Testis (tissue), 3 donors: ENCODE data around the gene NCBP1. TPM values are rescaled to one million over a fixed set of nuclear protein-coding genes. Genes with fewer than 3 reads are reported as not detected.

Source experiments
- DNase-seq: peaks from one replicate; pipeline ENCODE4 v3.0.0-alpha.2; 2019
- H3K27ac ChIP-seq, 2 donors: fragments of 200-600 bp; sonication (generic); one replicate each; pipeline ENCODE4 v1.5.1; 2019
- H3K27me3 ChIP-seq: fragments of 200-600 bp; sonication (generic); one replicate; pipeline ENCODE4 v1.5.1; 2019
- H3K36me3 ChIP-seq: fragments of 200-600 bp; sonication (generic); one replicate; pipeline ENCODE4 v1.5.1; 2017; ENCODE audit warnings: low read depth; ENCODE audit errors: missing control alignments
- H3K4me1 ChIP-seq: fragments of 200-600 bp; sonication (generic); one replicate; pipeline ENCODE4 v1.5.1; 2019
- H3K4me3 ChIP-seq, 2 donors: fragments of 200-600 bp; sonication (generic); one replicate each; pipeline ENCODE4 v1.5.1; 2017 to 2019
- H3K9me3 ChIP-seq: fragments of 200-600 bp; sonication (generic); one replicate; pipeline ENCODE4 v1.5.1; 2017
- CTCF ChIP-seq, 3 experiments: fragments of 450-650 bp in 2 of 3; fragments of 200-600 bp in 1 of 3; sonication (generic) in 1 of 3; IDR thresholded peaks; one replicate each; pipeline ENCODE4 v1.5.1; 2016 to 2019; ENCODE audit warnings: antibody characterized with exemption in 3 of 3, mild to moderate bottlenecking in 2 of 3, moderate library complexity in 1 of 3
- POLR2A ChIP-seq: fragments of 450-650 bp; IDR thresholded peaks from one replicate; pipeline ENCODE4 v1.6.1; 2017; ENCODE audit warnings: antibody characterized with exemption, mild to moderate bottlenecking, moderate library complexity
- WGBS, 2 donors: methylation state at CpG; one replicate each; pipeline ENCODE4 v1.1.5; 2018; 5-methylcytosine and 5-hydroxymethylcytosine counted together
- intact Hi-C: fragments of 100-400 bp; cut with DNase I; formaldehyde crosslinking; loops from one replicate; pipeline ENCODE4 v1.15.1; 2023; ENCODE audit warnings: low total_unique reads
- polyA plus RNA-seq: library from polyadenylated mRNA; stranded (reverse); fragments of 350-450 nt; fragmentation: Illumina TruSeq; extraction: RNeasy Lipid Tissue Mini Kit (QIAGEN cat#74804); gene quantifications from one replicate; pipeline ENCODE4 v1.2.3, GENCODE V29; 2014; ENCODE audit warnings: low read depth, low replicate concordance; ENCODE audit not compliant: insufficient read depth
- total RNA-seq, 2 donors: library from RNA; depleted of rRNA; stranded (reverse); fragments of >200 nt; gene quantifications; one replicate each; pipeline ENCODE4 v1.2.3, GENCODE V29; 2016

NCBP1 gene
- total and polyA plus RNA-seq, 3 donors from 2014 or later, result 36.6 to 41.7 (median 36.9) TPM

GRCh38 chr9:97703437-97704344 is 70.1 kb downstream of the NCBP1 start:
- Histone ChIP-seq H3K27ac (no peak overlapping the region), H3K4me3 (no peak overlapping the region), H3K4me1 (no peaks in the 10 kb centered on the region), H3K36me3 (no peaks in the 10 kb centered on the region), H3K27me3 (no peaks in the 10 kb centered on the region), H3K9me3 (no peaks in the 10 kb centered on the region)
- TF ChIP-seq POLR2A, result no peak
- no peak for TF ChIP-seq CTCF (IDR thresholded peaks at IDR 0.05)
- no peak for DNase-seq
- intact Hi-C loops, result no loop called here
- 65 to 75% methylated on average over 11 of the region's 11 CpGs for WGBS, 2 donors

- H3K36me3 ChIP-seq, result no peaks in the 10 kb centered on the region
- H3K27me3 ChIP-seq, result no peaks in the 10 kb centered on the region
- DNase-seq, result no peak
- TF ChIP-seq CTCF (IDR thresholded peaks at IDR 0.05), result no peak
- TF ChIP-seq POLR2A, result no peak
- no peaks in the 10 kb centered on the region for H3K4me1 ChIP-seq
- intact Hi-C loops, result no loop called here
- H3K27ac ChIP-seq, result no peak overlapping the region
- no peaks in the 10 kb centered on the region for H3K9me3 ChIP-seq
- no peak overlapping the region for H3K4me3 ChIP-seq
- WGBS, 2 donors, result 77 to 84% methylated on average over 3 of the region's 3 CpGs
These were observed 70.7 kb downstream of the NCBP1 start for GRCh38 chr9:97704345-97704677.

DNA sequence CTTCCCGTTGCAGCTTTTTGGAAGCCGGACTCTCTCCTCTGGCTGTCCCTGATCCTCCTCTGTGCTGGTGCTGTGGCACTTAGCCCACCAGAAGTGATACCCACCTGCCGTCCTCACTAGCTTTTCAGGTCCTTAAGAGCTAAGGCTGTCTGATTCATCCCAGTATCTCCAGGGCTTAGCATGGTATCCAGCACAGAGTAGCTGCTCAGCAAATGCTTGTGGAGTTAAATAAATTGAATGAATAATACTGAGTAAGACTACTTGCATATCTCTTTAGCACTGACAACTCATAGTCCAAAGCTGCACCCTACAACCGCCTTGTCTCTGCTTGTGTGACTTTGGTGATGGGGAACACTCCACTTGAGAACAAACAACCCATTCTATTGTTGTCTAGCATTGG is 71.2 kb downstream of the NCBP1 start:
- no peak overlapping the region for H3K27ac ChIP-seq
- intact Hi-C loops, result no loop called here

DNA sequence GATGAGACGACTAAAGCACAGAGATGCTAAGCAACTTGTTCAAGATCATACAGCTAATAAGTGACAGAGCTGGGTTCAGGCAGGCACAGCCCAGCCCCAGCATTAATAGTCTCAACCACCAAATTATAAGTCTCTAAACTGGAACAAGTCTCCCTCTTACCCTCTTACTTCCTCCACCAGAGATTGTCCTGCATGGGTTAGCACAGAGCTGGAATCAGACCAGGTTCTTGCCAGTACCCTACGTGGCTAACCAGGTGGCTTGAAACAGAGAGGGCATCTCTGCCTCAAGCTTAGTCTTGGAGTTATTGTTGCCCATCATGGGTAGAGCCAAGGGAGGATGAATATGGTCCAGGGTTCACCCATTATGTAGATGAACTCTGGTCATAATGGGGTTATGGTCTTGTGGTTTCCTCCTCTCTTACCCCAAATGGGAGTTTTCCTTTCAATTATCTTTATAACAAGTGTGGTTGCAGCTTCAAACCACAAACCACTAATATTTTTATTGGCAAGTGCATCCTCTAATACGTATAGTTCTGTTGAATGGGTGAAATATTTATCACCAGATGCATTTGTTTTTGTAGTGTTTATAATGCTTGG is 71.8 kb downstream of the NCBP1 start:
- Histone ChIP-seq H3K36me3 (no peaks in the 10 kb centered on the region), H3K4me3 (no peak overlapping the region), H3K27me3 (no peaks in the 10 kb centered on the region), H3K9me3 (no peaks in the 10 kb centered on the region), H3K4me1 (no peaks in the 10 kb centered on the region), H3K27ac (no peak overlapping the region)
- 42 to 48% methylated on average over 3 of the region's 3 CpGs for WGBS, 2 donors
- no peak for TF ChIP-seq CTCF (IDR thresholded peaks at IDR 0.05)
- intact Hi-C loops, result no loop called here
- no peak for DNase-seq

More for the DNA sequence above, 71.2 kb downstream of the NCBP1 start:
- H3K27me3 ChIP-seq, result no peaks in the 10 kb centered on the region
- no peak for TF ChIP-seq POLR2A
- no peak for TF ChIP-seq CTCF (IDR thresholded peaks at IDR 0.05)
- H3K9me3 ChIP-seq, result no peaks in the 10 kb centered on the region
- H3K36me3 ChIP-seq, result no peaks in the 10 kb centered on the region
- H3K4me3 ChIP-seq, result no peak overlapping the region
- H3K4me1 ChIP-seq, result no peaks in the 10 kb centered on the region
- DNase-seq, result no peak
- 81 to 84% methylated on average over 3 to 4 of the region's 4 CpGs for WGBS, 2 donors
